HG03045 (cell line): Measurements from ENCODE around the gene XDH.

Experiments used
- ATAC-seq: cut with Tn5 transposase; IDR thresholded peaks from one replicate; pipeline ENCODE4 v1.9.1; 2021; ENCODE audit warnings: mild to moderate bottlenecking, moderate library complexity; ENCODE audit not compliant: unreplicated experiment

Gene XDH

DNA sequence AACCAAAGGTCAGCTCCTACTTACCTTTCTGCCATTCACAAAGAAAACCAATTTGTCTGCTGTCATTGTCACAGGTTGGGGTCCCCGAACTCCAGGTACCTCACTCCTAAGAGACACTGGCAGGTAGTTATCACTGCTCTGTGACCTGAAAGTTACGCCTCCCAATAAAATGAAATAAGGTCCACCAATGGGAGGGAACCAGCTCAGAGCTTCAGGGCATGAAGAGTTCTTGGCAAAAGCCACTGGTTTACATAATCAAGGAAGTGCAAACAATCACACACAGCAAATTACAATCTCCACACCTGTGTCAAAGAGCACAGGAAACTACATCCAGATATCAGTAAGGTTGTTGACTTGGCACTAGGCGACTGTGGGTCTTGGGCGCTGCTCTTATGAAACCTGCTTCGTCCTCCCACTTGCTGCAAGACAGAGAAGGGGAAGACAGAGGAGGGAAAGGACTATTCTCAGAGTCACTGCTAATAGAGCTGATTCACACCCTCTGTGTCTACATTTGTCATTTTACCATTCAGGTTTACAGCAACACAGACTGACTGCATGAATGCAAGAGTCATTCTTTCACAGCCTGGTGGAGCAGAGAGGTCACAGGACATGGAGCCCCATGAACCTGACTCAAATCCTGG lies at the start of gene XDH:
Gene XDH (minus strand): TSS at position 142 of the 641 bp plus-strand sequence. CDS start 76 bp downstream, at position 66.
- no peak for ATAC-seq

DNA sequence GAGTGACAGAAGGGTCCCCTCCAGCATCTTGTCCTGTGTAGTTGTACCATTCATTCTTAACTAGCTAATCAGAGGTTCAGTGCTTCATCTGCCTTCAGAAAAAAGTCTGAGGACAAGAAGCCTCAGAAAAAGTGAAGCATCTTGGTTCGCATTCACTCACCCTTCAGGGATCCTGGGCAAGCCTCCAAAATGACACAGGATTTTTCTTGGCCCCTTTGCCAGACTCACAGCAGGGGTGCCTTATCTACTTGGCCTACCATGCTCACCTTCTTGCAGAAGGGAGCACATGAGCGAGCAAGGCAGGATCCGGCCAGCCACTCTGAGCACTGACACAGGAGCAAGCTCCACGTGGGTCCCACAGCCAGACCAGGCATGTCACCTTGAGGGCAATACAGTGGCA lies 43.1 kb upstream of the XDH start:
- no peak for ATAC-seq

DNA sequence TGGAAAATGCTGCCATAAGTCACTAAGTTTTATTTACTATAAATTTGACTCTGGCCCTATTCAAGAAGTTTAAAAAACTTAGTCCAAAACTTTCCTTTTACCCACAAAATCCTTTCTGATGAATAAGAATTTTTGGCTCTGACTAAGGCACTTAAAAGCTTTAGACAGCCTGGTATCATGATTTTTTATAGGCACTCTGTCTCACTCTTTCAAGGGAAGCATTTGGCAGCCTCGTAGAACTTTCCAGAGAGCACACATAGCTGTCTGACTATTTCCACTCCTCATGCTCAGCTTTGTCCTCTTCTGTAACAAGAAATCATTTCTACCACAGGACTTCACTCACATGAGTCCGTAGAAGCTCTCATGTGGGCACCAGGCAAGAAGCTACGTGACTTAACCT lies 32.3 kb upstream of the XDH start:
- ATAC-seq, result no peak

DNA sequence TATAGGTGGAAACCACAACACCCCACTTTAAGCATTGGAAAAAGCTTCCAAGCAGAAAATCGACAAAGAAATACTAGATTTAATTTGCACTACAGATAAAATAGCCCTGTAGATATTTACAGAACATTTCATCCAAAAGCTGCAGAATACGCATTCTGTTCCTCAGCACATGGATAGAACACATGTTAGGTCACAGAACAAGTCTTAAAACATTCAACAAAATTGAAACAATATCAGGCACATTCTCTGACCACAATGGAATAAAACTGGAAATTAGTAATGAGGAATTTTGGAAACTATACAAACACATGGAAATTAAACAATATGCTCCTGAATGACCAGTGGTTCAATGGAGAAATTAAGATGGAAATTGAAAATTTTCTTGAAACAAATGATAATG lies 27.8 kb upstream of the XDH start:
- no peak for ATAC-seq

DNA sequence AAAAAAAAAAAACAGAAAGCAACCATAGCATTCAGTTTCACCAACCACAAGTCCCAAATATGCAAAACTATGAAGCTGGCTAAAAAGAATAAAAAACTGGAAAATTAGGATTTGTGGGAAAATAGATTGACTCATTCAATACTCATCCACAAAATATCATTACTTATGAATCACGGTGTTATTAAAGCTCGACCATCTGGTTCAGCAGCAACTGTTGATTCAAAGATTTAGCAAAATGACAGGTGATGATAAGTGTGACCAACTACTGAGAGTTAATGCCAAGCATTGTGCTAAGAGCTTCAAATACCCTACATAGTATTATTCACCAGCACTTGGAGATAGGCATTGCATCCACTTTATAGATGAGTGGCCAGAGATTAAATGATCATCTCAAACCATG lies 26.2 kb upstream of the XDH start:
- ATAC-seq, result no peak

DNA sequence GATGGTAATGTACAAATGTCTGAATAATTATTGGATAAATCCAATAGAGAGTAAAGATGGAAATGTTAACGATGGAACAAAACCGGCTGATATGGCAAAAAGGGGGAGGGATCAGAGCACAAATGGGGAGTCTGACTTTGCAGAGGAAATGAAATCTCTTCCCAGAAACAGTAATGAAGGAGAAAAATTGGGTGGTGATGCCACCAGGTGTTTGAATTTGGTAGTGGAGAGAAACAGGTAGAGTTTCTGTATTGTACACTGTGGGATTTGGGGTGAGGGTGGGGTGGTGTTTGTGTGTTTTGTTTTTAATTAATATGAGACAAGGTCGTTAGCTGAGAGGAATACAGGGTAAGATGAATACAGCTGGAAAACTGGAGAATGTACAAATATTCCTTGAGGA lies 20.4 kb upstream of the XDH start:
- no peak for ATAC-seq

DNA sequence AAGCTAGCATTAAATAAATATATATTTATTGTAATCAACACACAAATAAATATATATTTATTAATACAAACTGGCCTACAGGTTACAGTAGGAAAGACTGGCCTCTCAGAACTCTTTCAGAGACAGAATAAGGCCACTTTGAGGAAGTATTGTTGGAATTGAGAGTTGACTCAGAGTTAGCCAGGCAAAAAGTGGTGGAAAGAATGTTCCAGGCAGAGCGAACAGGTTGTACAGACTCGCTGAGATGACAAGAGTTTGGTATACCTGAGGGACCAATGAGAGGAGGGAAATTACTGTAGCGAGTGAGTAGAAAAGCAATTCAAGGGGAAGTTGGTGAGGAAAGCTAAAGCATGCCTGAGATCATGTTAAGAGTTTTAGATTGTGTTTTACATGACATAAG lies 19.0 kb upstream of the XDH start:
- ATAC-seq, result no peak

DNA sequence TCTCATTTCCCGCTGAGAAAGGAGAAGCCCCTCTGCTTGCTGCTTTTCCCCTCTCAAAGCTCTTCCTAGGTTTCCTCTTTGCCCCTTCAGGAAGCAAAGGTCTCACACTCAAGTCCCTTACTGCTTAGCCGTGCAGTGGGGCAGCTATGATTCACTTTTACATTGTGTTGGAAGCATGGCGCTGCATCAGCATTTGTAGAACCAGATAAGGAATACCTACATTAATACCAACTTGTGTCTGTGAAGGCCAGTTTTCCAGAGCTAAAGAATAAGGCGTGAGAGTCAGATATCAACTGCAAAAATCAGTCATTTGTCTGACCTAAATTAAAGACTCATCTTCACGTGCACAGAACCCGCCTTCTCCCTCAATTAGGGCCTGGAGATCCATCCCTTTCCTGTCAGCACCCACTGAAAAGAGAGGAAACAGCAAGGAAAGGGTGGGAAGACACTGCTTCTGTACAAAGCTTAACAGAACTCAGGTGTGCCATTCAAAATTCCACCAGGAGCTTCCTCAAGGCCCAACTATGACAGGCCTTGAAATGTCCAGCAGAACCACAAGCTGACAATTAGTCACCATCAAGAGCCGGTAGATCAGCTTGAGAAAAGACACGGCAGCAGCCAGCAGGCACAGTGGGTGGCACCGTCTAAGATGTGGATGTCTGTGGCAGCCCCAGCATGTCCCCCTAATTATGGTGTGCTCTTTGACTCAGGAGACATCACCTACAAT lies 16.1 kb upstream of the XDH start:
- ATAC-seq, result no peak

DNA sequence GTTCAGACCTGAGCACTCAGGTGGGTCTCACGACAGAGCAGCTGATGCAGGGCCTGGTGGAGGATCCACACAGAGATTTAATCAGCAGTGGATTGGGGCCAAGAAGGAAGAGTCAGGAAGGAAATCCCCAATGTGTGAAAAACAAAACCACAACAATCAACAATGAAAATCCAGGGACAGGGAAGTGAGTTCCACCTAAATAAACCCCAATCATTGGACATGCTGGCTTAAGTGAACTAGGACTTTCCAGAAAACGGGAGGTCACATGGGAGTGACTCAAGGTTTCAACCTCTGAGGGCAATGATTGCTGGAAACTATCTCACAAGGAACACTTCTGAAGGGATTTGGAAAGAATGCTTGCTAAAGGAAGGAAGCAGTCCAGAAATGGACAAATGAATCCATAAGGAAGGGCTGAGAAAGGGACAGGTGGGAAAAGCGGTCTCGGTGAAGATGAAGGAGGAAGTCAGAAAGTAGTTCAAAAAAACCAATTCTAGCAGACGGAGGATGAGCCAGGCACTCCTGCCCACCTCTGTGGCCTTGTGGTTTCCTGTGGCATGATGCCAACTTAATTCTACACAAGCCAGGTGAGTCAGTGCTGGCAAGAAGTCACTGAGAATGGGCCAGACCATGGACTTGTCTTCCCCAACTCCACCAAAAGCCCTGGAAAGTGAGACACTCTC lies 15.4 kb upstream of the XDH start:
- no peak for ATAC-seq

DNA sequence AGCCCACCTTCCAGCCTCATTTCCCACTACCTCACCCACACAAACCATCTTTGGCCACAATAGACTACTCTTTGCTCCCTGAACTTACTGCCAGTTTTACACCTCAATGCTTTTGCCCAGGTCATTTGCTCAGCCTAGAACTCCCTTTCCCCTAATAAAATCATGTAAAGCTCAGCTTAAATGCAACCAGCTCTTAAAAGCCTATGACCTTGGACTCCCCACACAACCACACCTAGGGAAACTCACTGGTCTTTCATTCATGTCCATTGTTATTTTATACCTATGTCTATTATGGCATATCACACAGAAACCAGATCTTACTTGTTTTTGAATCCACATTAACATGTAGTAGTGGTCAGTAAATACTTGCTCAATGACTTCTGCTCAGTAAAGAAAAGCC lies 14.5 kb upstream of the XDH start:
- ATAC-seq, result no peak

DNA sequence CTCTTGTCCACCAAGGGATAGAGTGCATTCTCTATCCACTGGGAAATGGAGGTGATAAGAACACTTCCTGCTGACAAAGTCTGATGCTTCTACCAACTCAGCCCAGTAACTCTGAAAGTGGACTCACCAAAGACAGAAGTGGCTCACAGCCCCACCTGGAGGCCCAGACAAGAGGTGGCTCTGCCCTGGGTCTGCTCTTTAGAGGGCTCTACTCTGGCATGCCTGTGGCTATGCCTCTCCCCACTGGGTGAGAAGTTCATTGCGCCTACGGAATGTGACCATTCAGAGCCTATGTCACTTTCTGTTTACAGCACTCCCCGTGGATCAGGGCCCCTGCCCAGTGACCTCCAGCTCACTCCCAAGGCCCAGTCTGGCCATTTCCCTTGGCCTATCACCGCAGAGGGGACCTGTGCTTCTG lies 13.5 kb upstream of the XDH start:
- ATAC-seq, result no peak

DNA sequence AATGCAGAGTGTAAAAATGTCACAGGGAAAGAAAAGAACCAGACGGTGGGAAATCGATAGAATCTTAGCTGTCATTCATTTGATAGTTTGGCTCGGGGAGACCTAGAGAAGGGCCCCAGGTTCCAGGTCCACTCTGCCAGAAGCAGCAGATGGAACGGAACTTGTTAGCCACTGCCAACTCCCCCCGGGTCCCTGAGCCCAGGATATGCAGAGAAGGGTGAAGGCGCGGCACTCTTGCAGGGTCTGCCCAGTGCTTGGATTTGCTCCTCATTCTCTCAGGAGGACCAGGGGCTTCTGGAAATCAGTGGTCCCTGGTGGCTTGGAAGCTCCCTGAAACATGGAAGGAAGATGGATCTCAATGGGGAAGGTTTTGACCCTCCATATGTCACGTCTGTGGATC lies 11.6 kb upstream of the XDH start:
- ATAC-seq, result no peak

DNA sequence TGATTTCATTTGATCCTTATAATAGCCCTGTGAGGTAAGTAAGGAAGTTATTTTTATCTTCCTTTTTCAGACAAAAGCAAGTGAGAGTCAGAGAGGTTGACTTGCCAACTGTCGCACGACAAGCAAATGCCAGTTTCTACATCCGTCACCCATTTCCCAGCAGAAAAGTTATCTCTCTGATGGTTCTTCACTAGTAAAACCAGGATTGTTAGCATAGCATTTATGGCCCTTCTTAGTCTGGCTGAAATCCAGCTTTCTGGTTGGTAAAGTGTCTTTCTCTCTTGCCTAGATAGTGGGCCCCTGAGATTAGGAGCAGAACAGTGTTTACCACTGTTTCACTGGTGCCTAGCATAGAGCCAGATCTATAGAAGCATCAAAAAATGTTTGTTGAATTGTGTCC lies 7.1 kb upstream of the XDH start:
- ATAC-seq, result no peak

DNA sequence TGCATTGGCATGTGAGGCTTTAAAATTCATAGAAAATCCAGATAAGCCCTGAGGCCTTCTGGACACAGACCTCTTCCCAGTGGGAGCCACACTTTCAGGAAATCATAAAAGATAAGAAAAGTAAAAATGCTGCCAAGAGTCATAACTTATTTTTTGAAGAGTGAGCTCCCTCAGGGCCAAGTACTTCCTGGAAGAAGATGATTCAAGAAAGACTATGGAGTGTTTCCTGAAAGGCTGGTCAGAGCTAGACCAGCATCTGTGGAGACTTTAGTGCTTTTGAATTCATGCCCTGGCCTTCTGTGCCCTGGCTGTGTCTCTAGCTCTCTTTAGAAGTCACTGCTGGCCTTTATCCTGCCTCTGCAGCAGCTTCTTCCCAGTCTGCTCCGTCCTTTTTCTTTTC lies 6.4 kb upstream of the XDH start:
- no peak for ATAC-seq

DNA sequence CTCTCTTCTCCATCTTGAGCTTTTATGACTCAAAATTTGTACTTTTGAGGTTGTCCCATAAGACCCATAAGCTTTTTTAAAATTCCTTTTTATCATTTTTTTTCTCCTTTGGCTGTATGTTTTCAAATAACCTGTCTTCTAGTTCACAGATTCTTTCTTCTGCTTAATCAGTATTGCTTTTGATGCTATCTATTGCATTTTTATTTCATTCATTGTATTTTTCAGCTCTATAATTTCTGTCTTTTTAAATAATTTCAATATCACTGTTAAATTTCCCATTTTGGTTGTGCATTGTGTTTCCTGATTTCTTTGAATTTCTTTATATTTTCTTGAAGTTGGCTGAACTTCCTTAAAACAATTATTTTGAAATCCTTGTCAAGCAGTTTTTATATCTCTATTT lies 4.8 kb upstream of the XDH start:
- ATAC-seq, result no peak

DNA sequence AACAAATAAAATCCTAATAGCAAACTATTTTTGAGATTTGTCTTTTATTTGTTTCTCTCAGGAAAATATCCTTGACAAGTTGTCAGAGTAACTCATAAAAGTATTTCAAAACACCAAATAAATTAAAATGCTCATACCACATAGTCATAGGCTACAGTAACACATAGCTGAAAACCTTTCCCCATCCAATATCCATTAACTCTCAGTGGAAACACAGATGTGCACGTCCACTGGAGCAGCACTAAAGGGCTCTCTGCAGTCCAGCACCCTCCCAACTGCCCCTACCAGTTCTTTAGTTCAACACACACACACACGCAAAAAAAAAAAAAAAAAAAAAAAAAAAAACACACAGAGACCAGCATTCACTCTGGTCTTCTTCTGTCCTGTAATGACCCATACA lies 879 bp upstream of the XDH start:
- ATAC-seq, result no peak

DNA sequence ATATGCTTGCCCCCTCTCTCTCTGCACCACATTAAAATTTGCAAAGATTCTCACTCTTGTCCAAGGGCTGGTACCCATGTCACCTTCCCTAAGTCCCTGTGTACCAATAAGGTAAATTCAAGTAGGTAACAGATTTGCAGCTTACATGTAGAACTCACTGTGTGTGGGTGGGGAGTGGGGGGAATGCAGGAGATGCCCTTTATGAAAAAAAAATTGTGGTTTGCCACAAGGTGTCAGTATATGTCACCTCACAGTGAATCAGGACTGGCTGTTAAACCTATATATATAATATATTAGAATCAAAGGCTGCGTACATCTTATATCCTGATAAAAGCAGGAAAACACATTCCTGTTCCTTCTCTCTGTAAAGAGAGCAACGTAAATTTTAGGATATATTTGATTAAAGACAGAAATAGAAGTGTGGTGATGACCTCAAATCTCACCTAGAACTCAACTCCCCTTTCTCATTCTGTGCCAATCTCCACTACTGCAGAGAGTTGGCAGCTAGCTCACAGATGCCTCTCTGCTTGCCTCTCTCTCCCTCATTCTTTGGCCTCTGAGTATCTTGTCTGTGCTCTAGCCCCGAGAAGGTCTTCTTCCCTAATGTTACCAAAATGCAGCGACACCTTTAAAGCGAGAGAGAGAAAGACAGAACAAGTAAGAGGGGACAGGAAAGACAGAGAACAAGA lies 536 bp downstream of the XDH start:
- ATAC-seq, result no peak

DNA sequence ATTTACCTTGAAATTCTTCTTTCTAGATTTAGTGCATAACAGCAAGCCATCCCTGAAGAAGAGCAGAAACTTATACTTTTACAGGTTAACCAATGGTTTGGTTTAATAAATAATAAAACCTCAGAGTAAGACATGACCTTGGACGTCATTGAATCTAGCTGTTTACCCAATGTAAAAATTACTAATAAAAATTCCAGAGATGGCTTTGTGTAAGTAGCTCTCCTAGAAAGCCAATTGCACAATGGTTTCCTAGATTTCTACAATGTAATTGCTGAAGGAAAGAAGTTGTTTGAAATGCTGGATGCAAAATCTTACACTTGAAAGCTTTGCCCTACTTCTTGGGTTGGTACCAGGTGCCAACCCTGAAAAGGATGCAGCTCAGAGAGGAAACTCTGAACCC lies 1.5 kb downstream of the XDH start:
- ATAC-seq, result no peak

DNA sequence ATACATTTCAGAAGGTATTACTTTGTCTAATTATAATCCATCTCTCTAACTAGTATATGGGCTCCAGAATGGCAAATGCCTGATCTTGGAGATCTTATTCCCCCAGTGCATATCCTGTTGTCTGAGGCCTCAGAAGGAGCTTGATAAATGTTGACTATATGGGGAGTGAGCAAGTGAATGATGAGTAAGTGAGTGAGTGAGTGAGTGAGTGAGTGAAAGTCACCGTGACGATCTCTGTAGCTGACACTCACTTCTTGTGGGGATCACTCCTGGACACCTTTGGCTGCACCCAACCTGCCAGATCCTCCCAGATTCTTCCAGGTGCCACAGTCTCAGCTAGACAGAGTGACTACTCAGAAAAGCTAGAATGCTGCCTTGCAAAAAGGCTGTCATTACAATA lies 2.8 kb downstream of the XDH start:
- ATAC-seq, result no peak

DNA sequence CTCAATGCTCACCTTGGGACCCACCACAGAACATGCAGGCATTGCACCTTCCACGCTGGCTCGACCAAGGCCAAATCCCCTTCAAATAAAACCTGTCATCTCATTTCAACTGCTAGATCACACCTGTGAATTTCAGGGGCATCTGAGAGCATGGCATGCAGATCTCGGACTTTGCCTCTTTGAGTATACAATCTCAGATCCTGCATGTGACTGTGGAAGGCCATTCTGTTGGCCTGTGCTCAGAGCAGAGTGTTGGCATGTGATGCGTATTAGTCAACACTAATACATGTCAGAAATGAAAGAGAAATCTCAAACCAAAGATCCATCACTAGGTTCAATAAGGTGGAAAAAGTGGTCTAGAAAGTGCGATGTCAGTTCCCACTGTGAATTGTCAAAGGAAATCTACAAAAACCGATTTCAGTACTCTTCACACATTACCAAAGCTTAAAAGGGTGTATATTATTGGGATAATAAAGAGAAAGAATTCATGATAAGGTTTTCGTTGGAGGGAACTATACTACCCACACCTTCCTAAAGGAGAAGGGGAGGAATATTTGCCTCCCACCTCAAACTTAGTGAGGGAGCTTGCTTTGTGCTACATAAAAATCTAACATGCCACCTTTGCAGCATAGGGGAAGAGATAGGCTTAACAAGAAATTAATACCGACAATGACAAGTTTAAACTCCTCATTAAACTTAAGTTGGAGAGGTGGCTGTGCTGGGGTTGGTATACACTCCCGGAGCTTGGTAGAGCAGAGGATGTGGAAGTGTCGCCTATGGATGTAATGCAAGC lies 7.8 kb downstream of the XDH start:
- no peak for ATAC-seq

DNA sequence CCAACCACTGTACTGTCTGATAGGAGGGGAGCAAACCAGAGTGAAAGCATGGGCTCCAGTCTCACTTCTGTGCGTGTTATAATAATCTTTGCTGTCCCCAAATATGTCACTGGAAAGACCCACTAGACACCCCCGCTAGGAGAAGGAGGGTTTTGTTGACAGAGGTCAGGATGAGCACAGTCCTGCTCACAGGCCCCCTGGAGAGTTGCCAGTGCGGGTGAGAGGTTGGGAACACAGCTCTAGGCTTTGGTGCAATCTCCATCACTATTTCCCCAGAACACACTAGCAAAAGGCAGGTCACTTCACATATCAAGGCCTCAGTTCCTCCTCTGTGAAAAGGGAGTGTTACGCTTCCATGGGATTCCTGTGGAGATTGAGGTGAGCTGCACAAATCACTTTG lies 9.7 kb downstream of the XDH start:
- ATAC-seq, result no peak
